Thoracic aorta endothelial cell (primary cell): ENCODE results near the gene EVC. TPM values are rescaled to one million over a fixed set of nuclear protein-coding genes. Genes with fewer than 3 reads are reported as not detected.

Source experiments
- total RNA-seq: library from RNA; depleted of rRNA; stranded (reverse); fragments of >200 nt; gene quantifications from 2 replicates; pipeline ENCODE4 v1.2.3, GENCODE V29; 2012

EVC gene
- total RNA-seq, result 23.1 and 25.8 TPM in 2 replicates

GRCh38 chr4:5710961-5711478, at the start of gene EVC:
TSS of gene EVC (plus strand) at chr4:5711201. CDS start at chr4:5711381, 180 bp downstream.

GRCh38 chr4:5708449-5709206, 2.4 kb upstream of the EVC start, which contains the start of gene EVC2:
TSS of gene EVC2 (minus strand) at chr4:5708559. CDS start at chr4:5708513, 46 bp downstream.

Other genes starting within 250 kb of the EVC start
- gene EVC2, start 2.6 kb upstream of the EVC start, total RNA-seq, result 9.4 and 11.5 TPM in 2 replicates
- gene CRMP1, start 181.9 kb downstream of the EVC start, total RNA-seq, result 0.53 TPM in 1 of 2 replicates, not detected in the other